Measurements from ENCODE around the gene RGS9. TPM values are rescaled to one million over a fixed set of nuclear protein-coding genes. Genes with fewer than 3 reads are reported as not detected.

The RGS9 gene
- 9.5 TPM for total RNA-seq

GRCh38 chr17:65137021-65137939 is at the start of gene RGS9:
Gene RGS9 (plus strand): TSS chr17:65137370. CDS start chr17:65137541, 171 bp downstream.

Small RNA genes within 50 kb of the gene (small RNA-seq; reads per million reads assigned to genes)
- not detected for gene AC060771.1 (ENCODE audit: low replicate concordance)

Other genes starting within 250 kb of the RGS9 start
- 16.8 TPM for gene LRRC37A3, start 217.9 kb upstream of the RGS9 start, total RNA-seq
- 80.5 TPM for gene GNA13, start 80.6 kb upstream of the RGS9 start, total RNA-seq

Measured in metanephros (tissue), 2 donors.